Measurements from ENCODE around the gene SPINT2. TPM values are rescaled to one million over a fixed set of nuclear protein-coding genes. Genes with fewer than 3 reads are reported as not detected.
A peak's percentile ranks its signal among the peaks of the same experiment; 100 is the strongest.

The SPINT2 gene
- total RNA-seq, 1 donor = 2.2 TPM

GRCh38 chr19:38318660-38319059 is 54.3 kb downstream of the SPINT2 start:
- no peak overlapping the region for H3K4me2 ChIP-seq (ENCODE audit: insufficient read depth, low read length)
- H3K27me3 ChIP-seq (ENCODE audit: insufficient read depth, low read length) = no peaks in the 10 kb centered on the region
- no peak overlapping the region for H2AFZ ChIP-seq (ENCODE audit: low read length)
- TF ChIP-seq CTCF (IDR thresholded peaks at IDR 0.05; ENCODE audit: extremely low read depth, low read depth, low read length) = no peak
- peaks cover 29% of the 10 kb centered on the region for H3K4me1 ChIP-seq (ENCODE audit: insufficient read depth, low read length)
- no peak overlapping the region for H3K27ac ChIP-seq (ENCODE audit: low read depth, low read length)
- DNase-seq (ENCODE audit: insufficient read length, low spot score, missing footprints) = no peak
- H4K20me1 ChIP-seq (ENCODE audit: insufficient read depth, low read length) = no peaks in the 10 kb centered on the region
- no peak overlapping the region for H3K4me3 ChIP-seq (ENCODE audit: insufficient read depth, low read length)
- H3K9me3 ChIP-seq (ENCODE audit: low read depth, low read length) = no peaks in the 10 kb centered on the region
- H3K79me2 ChIP-seq (ENCODE audit: insufficient read depth, low read length) = peaks cover 31% of the 10 kb centered on the region
- H3K36me3 ChIP-seq (ENCODE audit: insufficient read depth, low read length) = no peaks in the 10 kb centered on the region

- DNase-seq (ENCODE audit: insufficient read length, low spot score, missing footprints) = peak; percentile 92
- H3K9me3 ChIP-seq (ENCODE audit: low read depth, low read length) = no peaks in the 10 kb centered on the region
These were observed 55.3 kb downstream of the SPINT2 start, which contains the start of gene KCNK6 for GRCh38 chr19:38319421-38320258. KCNK6 (plus strand) TSS chr19:38319845; CDS start chr19:38319951, 106 bp downstream.

GRCh38 chr19:38320969-38321339 is 56.6 kb downstream of the SPINT2 start:
- TF ChIP-seq CTCF (IDR thresholded peaks at IDR 0.05; ENCODE audit: extremely low read depth, low read depth, low read length) = no peak
- peaks cover 11% of the 10 kb centered on the region for H3K36me3 ChIP-seq (ENCODE audit: insufficient read depth, low read length)
- H3K4me1 ChIP-seq (ENCODE audit: insufficient read depth, low read length) = peaks cover 23% of the 10 kb centered on the region
- no peaks in the 10 kb centered on the region for H4K20me1 ChIP-seq (ENCODE audit: insufficient read depth, low read length)
- peaks cover 16% of the 10 kb centered on the region for H3K79me2 ChIP-seq (ENCODE audit: insufficient read depth, low read length)
- no peak overlapping the region for H2AFZ ChIP-seq (ENCODE audit: low read length)
- DNase-seq (ENCODE audit: insufficient read length, low spot score, missing footprints) = peak; percentile 51
- peak overlapping the region; percentile 86 for H3K4me3 ChIP-seq (ENCODE audit: insufficient read depth, low read length)
- H3K4me2 ChIP-seq (ENCODE audit: insufficient read depth, low read length) = peak overlapping the region; percentile 96
- peak overlapping the region; percentile 63 for H3K27ac ChIP-seq (ENCODE audit: low read depth, low read length)
- no peaks in the 10 kb centered on the region for H3K9me3 ChIP-seq (ENCODE audit: low read depth, low read length)
- no peaks in the 10 kb centered on the region for H3K27me3 ChIP-seq (ENCODE audit: insufficient read depth, low read length)

More at GRCh38 chr19:38319421-38320258, 55.3 kb downstream of the SPINT2 start, which contains the start of gene KCNK6:
- Histone ChIP-seq H3K4me2 (ENCODE audit: insufficient read depth, low read length) (peak within 1 kb of the TSS; percentile 96), H2AFZ (ENCODE audit: low read length) (peak within 1 kb of the TSS; percentile 85), H3K36me3 (ENCODE audit: insufficient read depth, low read length) (peaks cover 7% of the 10 kb centered on the region), H3K4me3 (ENCODE audit: insufficient read depth, low read length) (peak within 1 kb of the TSS; percentile 86), H3K27ac (ENCODE audit: low read depth, low read length) (peak within 1 kb of the TSS; percentile 28), H3K27me3 (ENCODE audit: insufficient read depth, low read length) (no peaks in the 10 kb centered on the region), H3K4me1 (ENCODE audit: insufficient read depth, low read length) (peaks cover 29% of the 10 kb centered on the region), H3K79me2 (ENCODE audit: insufficient read depth, low read length) (peaks cover 25% of the 10 kb centered on the region), H4K20me1 (ENCODE audit: insufficient read depth, low read length) (no peaks in the 10 kb centered on the region)
- no peak for TF ChIP-seq CTCF (IDR thresholded peaks at IDR 0.05; ENCODE audit: extremely low read depth, low read depth, low read length)

GRCh38 chr19:38321646-38322196 is 57.3 kb downstream of the SPINT2 start:
- peaks cover 17% of the 10 kb centered on the region for H3K36me3 ChIP-seq (ENCODE audit: insufficient read depth, low read length)
- peaks cover 16% of the 10 kb centered on the region for H3K79me2 ChIP-seq (ENCODE audit: insufficient read depth, low read length)
- DNase-seq (ENCODE audit: insufficient read length, low spot score, missing footprints) = peak; percentile 95
- peak overlapping the region; percentile 43 for H3K4me3 ChIP-seq (ENCODE audit: insufficient read depth, low read length)
- no peaks in the 10 kb centered on the region for H3K9me3 ChIP-seq (ENCODE audit: low read depth, low read length)
- no peak overlapping the region for H2AFZ ChIP-seq (ENCODE audit: low read length)
- H3K4me2 ChIP-seq (ENCODE audit: insufficient read depth, low read length) = peak overlapping the region; percentile 96
- TF ChIP-seq CTCF (IDR thresholded peaks at IDR 0.05; ENCODE audit: extremely low read depth, low read depth, low read length) = no peak
- peak overlapping the region; percentile 63 for H3K27ac ChIP-seq (ENCODE audit: low read depth, low read length)
- no peaks in the 10 kb centered on the region for H4K20me1 ChIP-seq (ENCODE audit: insufficient read depth, low read length)
- no peaks in the 10 kb centered on the region for H3K27me3 ChIP-seq (ENCODE audit: insufficient read depth, low read length)
- H3K4me1 ChIP-seq (ENCODE audit: insufficient read depth, low read length) = peaks cover 23% of the 10 kb centered on the region

Data from osteoblast (primary cell).